ENCODE measurements around the gene MCTS1. TPM values are rescaled to one million over a fixed set of nuclear protein-coding genes. Genes with fewer than 3 reads are reported as not detected.
"Not testable (repeated sequence)": the region's sequence is repeated elsewhere in the genome, so short reads cannot be mapped to it uniquely, and the experiment has no call there.

The MCTS1 gene, protein sequence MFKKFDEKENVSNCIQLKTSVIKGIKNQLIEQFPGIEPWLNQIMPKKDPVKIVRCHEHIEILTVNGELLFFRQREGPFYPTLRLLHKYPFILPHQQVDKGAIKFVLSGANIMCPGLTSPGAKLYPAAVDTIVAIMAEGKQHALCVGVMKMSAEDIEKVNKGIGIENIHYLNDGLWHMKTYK
- 42.0 TPM for total RNA-seq

DNA sequence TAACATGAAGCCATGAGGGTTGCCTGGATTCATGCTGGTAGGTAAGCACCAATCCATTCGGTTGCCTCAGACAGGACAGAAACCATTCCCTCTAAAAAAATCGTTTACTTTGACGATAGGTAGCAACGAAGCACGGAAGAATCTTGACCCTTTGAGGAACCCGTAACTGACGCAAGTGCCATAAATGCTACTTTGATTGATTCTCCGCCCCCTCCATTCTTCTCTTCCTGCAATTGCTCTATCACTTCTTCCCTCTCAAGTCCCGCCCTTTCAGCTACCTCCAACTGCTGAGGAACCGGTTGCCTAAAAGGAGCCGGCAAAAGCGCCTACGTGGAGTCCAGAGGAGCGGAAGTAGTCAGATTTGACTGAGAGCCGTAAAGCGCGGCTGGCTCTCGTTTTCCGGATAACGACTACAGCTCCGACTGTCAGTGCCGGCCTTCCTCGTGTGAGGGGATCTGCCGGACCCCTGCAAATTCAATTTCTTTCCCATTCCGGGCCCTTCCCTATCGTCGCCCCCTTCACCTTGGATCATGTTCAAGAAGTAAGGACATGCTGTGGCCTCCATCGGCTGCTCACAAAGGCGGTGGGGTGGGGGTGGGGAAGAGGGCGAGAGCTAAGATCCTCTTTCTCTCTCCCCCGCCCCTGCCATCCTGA lies at the start of gene MCTS1:
Gene MCTS1, plus strand, starts transcription at position 395 of the 654 bp plus-strand sequence. Its CDS starts 136 bp downstream, at position 531.
- no peak for FAIRE-seq
- peak; percentile 17 to 38 for DNase-seq (ENCODE audit: low spot score in 2 of 2)

DNA sequence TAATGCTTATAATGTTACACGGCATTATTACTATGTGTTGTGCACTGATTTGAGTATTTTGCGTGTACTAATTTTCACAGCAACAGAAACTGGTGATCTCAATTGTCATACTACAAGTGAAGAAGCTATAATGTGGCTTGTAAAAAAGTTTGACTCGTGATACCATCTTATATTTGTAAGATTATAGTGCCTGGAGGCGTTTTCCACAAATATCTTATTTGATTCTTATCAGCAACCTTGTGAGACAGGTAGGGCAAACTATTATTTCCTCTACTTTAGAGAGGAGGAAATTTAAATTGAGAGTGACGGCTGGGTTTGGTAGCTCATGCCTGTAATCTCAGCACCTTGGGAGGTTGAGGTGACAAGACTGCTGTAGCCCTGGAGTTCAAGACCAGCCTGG lies 47.6 kb upstream of the MCTS1 start:
- no peak for DNase-seq (ENCODE audit: low spot score in 2 of 2)
- FAIRE-seq: no peak

DNA sequence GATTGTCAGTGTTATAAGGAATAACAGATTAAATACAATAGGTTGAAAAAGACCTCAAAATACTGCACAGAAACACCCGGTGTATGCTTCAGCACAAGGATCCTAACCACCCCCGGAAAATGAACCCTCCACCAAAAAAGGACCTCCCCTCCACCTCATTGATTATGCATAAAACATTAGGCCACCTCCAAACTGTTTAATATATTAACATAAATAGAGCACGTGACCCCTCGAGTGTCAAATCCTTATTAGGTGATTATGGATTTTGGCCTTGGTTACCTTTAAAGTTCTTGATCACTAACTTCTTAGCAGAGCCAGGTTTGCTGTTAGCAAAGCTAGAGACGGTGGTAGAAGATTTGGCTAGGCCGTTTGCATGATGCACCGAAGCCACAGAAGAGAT lies 44.1 kb upstream of the MCTS1 start:
- DNase-seq (ENCODE audit: low spot score in 2 of 2): no peak
- no peak for FAIRE-seq

DNA sequence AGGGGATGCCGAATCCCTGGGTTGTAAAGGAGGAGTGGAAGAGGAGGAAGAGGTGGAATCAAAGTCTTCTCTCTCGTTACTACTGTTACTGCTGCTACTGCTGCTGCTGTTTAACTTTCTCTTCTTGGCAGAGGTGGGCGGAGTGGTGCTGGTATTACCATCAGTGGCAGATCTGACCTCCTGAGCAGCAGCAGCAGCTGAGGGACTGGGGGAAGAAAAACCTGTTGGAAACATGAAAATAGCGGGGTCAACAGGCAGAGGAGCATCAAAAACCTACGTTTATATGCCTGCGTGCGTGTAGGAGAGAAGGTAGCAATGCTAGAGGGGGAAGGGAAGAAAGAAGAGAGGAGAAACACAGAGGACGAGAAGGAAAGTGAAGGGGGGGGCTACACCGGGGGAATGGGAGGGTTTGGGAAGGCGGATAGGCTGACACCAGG lies 43.5 kb upstream of the MCTS1 start:
- DNase-seq (ENCODE audit: low spot score in 2 of 2) (no peak), FAIRE-seq (no peak)

DNA sequence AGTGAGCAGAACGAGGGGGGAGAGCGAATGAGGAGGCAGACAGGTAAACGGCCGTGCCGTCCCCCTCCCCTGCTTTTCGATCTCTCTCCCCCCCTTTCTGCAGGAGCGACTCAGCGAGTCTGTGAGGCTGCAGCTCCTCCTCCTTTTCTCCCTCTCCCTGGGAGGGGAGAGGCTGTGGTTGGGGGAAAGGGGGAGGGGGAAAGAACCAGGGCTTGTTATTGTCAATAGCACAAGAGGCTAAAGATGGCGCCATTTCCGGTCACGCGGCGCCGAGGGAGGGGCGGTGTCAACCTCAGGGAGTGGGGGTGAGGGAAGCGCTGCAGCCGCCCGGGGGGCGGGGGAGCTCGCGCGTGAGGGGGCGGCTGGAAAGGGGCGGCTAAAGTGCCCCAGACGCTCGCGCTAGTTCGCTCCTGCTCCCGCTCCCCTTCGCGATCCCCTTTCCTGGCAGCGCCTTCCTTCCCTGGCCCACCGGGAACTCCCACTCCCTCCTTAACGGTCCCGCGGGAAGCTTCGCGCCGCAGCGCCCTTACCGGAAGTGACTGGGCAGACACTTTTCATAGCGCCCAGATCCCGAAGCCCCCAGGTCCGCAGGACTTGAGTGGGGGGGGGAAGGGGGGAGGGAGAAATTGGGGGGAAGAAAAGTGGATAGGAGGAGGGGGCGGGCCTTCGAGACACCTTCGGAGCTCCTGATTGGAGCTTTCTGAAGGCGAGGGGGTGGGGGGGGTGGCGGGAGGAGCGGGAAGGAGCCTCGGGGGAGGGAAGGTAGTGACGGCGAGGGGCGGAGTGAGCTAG lies 42.9 kb upstream of the MCTS1 start, which contains the start of gene CUL4B:
Gene CUL4B, minus strand, starts transcription at position 121 of the 792 bp plus-strand sequence. CDS start 324 bp downstream, outside the sequence.
- DNase-seq (ENCODE audit: low spot score in 2 of 2): peak; percentile 68
- FAIRE-seq: no peak

DNA sequence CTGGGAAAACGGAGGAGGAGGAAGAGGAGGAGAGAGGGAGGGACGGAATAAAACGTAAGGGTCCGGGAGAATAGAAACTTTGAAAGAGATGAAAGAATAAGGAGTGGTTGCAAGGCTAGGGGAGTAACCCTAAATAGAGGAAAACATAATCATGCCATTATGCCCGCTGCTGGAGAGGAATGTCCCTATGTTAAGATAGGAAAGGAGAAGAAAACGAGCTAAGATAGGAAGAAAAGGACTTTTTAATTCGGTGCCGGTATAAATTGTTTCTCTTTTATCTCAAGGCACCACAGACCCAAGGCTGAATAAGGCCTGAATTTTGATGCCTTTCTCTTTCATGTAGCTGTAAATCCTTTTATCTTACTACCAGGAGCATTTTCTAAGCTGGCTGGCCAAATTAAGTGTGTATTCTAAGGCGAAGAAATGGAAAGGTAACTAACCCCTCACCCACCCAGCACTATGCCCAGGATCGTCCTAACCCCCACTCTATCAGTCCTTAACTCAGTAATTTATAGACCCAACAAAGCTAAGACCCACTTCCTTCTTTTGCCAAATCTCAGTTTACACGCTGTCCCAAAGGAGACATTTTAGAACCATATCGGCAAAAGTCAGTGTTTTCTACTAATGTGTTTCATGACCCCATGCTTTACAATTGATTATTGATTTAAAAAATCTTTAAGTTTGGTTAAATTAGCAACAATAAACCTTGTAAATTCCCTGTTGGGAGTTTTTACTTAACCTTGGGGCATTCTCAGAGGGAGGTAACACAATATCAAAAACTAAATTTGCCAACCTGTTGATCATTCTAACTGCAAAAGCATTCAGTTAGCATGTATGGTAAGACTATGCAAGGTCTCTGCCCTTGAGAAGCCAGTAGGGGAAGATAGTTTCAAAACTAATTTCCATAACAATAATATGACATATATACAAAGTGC lies 42.0 kb upstream of the MCTS1 start:
- FAIRE-seq (no peak), DNase-seq (ENCODE audit: low spot score in 2 of 2) (no peak)

DNA sequence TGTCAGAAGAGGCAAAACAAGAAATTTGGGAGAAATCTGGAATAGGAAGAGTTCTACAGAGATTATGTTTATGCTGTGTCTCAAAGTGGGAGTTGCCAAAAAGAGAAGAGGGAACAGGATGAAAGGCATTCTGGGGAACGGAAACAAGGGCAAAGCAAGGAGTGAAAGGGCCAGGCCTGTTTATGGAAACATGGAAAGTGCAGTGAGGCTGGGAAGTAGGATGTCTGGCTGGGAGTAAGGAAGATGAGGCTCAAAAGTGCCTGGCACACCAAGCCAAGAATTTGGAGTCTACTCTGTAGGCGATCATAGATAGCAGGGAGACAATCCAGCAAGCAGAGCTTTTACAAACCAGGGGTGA lies 41.4 kb upstream of the MCTS1 start:
- DNase-seq (ENCODE audit: low spot score in 2 of 2) (no peak), FAIRE-seq (no peak)

DNA sequence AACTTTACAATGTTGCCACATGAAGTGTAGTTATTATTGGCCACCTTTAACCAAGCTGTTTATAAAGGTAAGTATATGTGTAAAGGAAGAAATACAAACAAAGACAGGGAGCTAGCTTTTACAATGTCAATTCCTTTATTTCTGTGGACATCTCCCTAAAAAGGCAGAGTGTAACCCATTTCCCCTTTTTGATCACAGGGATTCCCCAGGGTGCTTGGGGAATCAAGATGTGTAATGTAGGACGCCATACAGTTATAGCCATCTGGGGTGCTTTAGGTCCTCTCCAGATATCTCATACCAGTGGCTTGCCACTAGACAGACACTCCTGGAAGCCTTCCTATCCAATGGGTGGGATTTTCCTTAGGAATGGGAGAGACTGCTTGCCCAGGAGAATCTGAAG lies 39.0 kb upstream of the MCTS1 start:
- no peak for DNase-seq (ENCODE audit: low spot score in 2 of 2)
- no peak for FAIRE-seq

DNA sequence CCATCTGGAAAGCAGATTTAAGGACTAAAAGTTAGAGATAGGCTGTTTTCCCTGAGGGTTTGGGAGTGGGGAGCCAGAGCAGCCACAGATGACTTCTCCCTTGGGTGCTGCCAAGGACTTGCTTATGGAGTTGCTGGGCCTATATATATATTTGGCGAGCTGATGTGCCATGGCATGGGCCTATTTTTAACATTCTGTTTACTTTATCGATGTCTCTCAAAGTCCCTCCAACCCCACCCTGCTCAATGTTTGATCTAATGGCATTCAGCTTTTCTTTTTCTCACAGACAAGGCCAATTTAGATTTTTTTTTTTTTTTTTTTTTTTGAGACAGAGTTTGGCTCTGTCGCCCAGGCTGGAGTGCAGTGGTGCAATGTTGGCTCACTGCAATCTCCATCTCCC lies 37.1 kb upstream of the MCTS1 start:
- FAIRE-seq (no peak), DNase-seq (ENCODE audit: low spot score in 2 of 2) (no peak)

DNA sequence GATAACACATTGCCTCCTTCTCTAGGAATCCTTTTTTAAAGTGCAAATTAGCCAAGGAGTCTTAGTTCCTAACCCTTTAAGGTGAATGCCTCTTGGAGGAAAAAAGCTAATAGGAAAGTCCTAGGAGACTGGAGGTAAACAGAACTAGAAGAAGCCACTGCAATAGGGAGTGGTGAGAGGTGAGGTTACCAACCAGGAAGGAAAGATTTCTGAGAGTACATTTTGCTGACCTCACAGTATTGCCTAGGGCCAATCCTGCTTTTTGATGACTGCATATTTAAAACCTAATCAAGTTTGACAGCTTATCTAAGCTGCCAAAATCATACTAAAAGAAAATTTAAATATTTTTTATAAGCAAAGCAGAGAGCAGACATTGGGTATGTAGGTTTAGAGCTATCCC lies 35.9 kb upstream of the MCTS1 start:
- FAIRE-seq (no peak), DNase-seq (ENCODE audit: low spot score in 2 of 2) (no peak)

DNA sequence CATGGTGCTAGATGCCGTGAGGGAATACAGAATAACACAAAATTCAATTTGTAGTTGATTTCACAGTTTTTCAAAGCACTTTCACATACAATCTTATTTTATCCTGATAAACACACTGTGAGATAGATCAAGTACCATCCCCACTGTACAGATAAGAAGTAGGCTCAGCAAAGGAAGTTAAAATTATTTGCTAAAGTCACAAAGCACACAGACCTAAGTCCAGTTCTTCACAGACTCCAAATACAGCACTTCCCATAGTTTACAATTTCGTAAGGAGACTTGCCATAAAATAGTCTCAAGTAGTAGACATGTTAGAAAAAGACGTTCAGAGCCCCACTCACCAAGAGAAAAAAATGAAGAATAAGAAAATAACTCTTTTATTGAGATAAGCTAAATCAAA lies 35.3 kb upstream of the MCTS1 start:
- DNase-seq (ENCODE audit: low spot score in 2 of 2): no peak
- no peak for FAIRE-seq

DNA sequence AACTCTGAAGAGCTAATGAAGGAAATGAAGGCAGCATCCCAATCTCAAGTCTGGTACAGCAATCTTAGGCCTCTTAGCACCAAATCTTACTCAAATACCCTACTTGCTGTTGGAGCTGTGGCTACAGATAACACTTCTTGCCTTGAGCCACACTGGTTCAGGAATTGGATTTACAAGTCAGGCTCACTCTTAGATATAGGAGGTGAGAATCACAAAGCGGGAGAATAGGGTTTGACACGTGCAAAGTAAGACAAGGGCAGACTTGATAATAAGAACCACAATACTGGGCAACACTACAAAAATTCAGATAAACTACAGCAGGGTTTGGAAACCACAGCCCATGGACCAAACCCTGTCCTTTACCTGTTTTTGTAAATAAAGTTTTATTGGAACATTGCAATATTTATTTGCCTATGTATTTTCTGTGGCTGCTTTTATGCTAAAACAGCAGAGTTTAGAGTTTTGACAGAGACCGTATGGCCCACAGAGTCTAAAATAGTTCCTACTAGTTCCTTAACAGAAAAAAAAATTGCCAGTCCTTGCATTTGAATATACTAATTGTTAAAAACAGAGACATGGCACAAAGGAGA lies 33.8 kb upstream of the MCTS1 start:
- FAIRE-seq: no peak

DNA sequence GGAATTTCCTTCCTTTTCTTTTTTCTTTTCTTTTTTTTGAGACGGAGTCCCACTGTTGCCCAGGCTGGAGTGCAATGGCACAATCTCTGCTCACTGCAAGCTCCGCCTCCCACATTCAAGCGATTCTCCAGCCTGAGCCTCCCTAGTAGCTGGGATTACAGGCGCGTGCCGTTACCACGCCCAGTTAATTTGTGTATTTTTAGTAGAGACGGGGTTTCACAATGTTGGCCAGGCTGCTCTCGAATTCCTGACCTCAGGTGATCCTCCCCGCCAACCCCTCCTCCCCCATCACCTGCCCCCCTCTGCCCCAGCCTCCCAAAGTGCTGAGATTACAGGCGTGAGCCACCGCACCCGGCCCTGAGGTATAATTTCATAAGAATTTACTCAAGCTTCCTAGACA lies 30.1 kb upstream of the MCTS1 start:
- FAIRE-seq; DNase-seq (ENCODE audit: low spot score in 2 of 2): not testable (repeated sequence)

More for the DNA sequence above, 33.8 kb upstream of the MCTS1 start:
- DNase-seq (ENCODE audit: low spot score in 2 of 2): no peak

DNA sequence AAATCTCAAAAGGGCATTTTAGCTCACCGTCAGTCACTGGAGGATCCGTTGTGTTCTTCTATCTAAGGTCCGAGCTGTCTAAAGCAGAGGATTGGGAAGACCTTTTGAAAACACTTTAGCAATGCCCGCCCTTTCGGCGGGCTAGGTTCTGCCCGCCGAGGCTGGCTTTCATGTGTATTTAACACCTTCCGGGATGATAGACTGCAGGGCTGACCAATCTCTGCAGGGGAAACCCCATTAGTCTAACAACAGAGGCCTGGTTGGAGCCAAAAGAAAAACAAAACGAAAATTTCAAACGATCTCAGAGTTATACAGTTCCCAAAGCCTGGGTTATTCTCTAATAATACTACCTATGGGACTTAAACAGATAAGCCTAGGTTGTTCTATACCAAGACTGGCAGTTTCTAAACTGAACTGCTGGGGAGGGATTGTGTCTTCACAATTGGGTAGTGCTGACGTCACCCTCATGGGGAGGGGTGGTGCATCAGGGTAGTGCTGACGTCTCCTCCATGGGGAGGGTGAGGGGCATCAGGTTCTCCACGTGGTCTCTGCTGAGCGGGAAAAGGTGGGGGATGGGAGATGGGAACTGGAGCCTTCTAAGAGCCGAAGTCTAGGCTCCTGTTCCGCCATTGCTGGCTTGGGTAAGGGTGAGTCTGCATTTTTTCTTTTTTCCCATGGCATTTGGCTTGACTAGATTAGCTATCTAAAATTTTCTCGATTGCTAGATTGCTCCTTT lies 28.4 kb upstream of the MCTS1 start:
- DNase-seq (ENCODE audit: low spot score in 2 of 2) (no peak), FAIRE-seq (no peak)

DNA sequence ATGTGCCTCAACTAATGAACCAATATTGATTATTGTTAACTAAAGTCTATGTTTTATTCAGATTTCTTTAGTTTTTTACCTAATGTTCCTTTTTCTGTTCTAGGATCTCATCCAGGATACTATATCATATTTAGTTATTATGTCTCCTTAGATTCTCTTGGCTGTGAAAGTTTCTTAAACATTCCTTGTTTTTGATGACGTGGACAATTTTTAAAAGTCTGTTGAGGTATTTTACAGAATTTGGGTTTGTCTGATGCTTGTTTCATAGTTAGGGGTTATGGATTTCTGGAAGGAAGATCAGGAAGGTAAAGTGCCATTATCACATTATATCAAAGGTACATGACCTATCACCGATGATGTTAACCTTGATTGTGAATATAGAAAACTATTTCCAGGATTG lies 18.2 kb upstream of the MCTS1 start:
- FAIRE-seq: no peak
- no peak for DNase-seq (ENCODE audit: low spot score in 2 of 2)

DNA sequence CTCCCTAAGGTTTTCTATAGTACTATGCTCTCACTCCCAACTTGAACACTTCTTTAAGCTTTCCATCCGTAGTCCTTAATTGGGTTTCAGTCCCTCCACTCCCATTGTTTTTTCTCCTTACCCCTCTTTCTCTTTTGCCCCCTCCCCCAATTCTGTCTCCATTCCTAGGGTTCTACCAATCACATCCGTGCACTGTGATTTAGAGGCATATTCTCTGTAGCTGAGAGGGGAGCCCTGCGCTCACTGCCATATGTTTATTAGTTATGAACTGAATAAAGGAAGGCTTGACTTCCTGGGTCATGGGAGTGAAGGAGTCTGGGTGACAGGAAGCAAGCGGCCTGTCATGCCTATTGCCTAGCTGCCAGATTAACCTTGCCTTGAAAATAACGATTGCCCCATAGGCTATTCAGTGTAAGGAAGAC lies 471 bp downstream of the MCTS1 start:
- DNase-seq (ENCODE audit: low spot score in 2 of 2): peak in 1 of 2 donors; percentile 7
- no peak for FAIRE-seq

DNA sequence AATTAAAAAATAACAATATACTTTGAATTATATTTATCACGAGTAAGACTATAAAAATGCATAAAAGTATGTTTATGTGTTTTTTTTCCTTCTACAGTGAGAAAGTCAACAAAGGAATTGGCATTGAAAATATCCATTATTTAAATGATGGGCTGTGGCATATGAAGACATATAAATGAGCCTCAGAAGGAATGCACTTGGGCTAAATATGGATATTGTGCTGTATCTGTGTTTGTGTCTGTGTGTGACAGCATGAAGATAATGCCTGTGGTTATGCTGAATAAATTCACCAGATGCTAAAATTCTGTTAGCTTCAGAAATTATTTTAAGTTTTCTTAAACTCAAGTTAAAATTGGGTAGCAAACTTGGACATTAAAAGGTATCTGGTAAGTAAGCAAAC lies 8.2 kb downstream of the MCTS1 start:
- FAIRE-seq: no peak
- no peak for DNase-seq (ENCODE audit: low spot score in 2 of 2)

DNA sequence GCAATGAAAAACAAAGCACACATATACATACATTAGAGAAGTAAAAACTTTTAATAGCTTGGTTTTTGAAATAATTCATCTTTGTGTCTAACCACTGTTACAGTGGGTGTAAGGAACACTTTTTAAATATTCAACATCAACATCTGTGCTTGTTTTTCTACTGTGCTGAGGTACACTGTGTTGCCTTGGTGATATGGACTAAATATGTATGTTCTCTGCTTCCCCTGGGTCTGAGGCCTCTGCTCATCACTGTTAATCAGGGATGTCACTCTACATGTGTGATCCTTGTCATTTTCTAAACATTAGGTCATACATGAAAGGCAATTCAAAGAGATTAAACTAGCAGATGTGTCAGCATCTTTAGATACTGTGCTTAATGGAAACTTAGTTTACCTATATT lies 10.9 kb downstream of the MCTS1 start:
- DNase-seq (ENCODE audit: low spot score in 2 of 2) (no peak), FAIRE-seq (no peak)

DNA sequence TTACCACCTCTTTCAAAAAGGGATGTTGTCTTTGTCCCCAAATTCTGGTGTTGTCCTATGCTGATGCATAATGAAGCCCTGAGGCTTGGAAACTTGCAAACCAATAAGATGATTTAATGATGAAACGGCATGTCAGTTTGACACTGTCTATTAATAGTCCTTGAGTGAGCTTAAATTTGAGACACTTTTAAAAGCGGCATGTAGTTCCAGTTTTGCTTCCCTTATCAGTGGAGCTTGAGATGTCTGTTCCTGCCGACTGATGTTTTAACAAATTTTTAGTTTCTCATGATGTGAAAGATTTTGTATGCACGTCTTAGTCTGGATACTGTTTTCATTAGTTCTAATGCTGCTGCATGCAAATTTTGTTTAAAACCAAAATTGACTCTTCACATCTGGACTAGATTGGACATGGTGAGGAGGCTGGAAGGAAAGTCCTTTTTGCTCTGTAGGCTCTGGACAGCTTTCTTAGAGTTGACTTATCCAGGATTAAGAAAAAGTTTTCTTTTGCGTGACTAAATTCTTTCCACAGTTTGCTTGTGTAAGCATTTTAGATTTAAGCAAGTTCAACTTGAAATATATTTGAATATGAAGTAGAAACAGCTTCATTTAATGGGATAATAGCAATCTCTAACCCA lies 14.2 kb downstream of the MCTS1 start:
- no peak for DNase-seq (ENCODE audit: low spot score in 2 of 2)
- no peak for FAIRE-seq
